GM19025 (cell line): Measurements from ENCODE around the gene NR6A1.
"Not testable (repeated sequence)": the region's sequence is repeated elsewhere in the genome, so short reads cannot be mapped to it uniquely, and the experiment has no call there.

ENCODE experiments used
- ATAC-seq: cut with Tn5 transposase; IDR thresholded peaks from one replicate; pipeline ENCODE4 v1.9.1; 2021; ENCODE audit warnings: mild to moderate bottlenecking, low read depth, moderate library complexity; ENCODE audit not compliant: unreplicated experiment

The NR6A1 gene

GRCh38 chr9:124778575-124779367 is 7.7 kb upstream of the NR6A1 start:
- ATAC-seq: no peak

GRCh38 chr9:124776954-124777648 is 6.0 kb upstream of the NR6A1 start, which contains the start of gene OLFML2A:
OLFML2A (plus strand) TSS chr9:124777133; CDS start chr9:124777271, 138 bp downstream.
- ATAC-seq: no peak

- ATAC-seq: no peak
Observed at GRCh38 chr9:124776618-124776953, 5.5 kb upstream of the NR6A1 start.

DNA sequence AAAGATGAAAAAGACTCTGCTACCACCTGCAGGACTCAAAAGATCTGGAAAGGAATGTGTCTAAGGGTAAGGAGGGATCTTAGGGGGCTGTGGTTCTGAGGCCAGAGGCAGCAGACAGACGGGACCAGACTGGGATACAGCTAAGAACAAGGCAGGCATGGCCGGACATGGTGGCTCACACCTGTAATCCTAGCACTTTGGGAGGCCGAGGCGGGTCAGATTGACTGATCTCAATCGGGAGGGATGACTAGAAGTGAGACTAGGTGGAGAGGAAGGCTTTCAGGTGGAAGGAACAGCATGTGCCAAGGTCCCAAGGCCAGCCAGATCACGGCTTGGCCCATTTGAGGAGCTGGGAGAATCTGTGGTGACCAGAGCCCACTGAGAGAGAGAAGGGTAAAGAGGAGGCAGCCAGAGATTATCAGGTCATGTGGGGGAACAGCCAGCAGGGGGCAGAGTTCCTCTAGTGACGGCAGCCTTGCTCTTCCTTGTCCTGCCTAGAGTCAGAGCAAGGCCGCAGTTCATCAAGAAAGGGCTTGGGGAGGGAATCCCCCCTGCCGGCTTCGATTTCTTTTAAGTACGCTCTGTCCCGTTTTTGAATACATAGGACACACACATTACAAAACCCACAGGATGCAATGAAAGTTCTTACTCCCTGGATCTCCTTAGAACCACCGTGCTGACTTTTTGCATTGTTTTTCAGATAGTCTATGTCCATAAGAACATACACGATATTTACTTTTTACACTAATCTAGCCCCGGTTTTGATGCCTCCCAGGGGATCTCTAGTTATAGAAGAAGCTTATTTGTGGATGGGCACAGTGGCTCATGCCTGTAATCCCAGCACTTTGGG is 3.2 kb upstream of the NR6A1 start:
- ATAC-seq: no peak

DNA sequence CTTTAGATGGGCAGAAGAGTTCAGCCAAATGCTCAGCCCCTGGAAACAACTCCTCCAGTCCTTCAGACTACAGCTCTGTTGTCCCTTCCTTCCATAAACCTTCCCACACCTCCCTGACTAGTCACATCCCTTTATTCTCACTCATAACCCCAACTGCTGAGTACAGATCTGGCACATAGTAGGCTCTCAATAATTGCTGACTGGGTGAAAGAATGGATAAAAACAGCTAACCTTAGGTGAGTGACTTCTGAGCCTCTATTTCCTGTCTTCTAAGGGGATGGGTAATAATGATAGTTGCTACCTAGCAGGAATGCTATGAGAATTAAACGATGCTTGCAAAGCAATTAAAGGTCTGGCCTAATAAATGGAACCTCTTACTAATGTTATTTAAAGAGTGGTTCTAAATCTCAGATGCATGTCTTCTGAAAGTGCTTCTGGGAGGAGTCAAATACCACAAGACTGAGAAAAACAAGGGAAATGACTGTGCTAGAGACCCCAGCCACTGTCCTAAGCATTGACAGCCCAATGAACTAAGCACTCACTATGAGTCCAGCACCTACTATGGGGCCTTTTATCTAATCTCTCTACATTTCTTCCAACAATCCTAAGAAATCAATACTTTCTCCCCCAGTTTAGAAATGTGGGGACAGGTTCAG is 2.5 kb upstream of the NR6A1 start:
- ATAC-seq: no peak

GRCh38 chr9:124772877-124773276 is 1.8 kb upstream of the NR6A1 start:
- ATAC-seq: not testable (repeated sequence)

- ATAC-seq: no peak
Observed at GRCh38 chr9:124771867-124772679, 962 bp upstream of the NR6A1 start.

- no peak for ATAC-seq
Observed at GRCh38 chr9:124770359-124771020, 621 bp downstream of the NR6A1 start.

DNA sequence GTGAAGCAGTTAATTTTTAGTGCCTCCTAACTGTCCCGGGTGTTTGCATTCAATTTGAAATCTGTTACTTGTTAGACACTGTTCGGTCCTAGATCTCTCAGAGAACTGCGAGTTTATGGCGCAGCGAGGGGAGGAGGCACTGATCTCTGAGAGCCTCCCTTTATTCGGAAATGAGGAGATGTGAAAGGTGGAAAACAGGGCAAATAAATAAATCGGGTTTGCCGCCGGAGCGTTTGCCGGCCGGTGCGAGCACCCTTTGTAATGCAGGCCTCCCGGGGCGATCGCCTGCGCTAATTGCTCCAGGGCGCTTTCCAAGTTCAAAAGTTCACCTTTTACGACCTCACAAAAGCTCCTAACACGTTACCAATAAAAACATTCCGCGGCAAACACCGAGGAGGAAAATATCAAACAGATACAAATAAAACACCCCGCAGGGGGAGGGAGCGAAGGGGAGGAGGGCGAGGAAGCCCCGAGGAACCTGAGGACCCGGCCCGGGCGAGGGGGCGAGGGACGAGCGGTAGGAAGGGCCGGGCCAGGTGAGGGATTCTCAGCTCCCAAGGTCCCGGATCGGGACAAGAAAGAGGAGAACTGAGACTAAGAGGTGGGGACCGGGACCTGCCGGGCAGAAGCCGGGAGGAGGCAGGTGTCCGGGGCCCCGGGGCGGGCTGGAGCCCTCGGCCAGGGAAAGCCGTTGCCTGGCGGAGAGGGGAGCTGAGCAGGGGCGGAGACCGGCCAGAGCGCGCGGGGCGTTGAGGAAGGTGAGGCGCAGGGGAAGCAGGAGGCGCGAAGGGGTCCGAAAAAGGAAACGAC is 1.4 kb downstream of the NR6A1 start:
- no peak for ATAC-seq

- no peak for ATAC-seq
Observed at GRCh38 chr9:124768750-124769548, 2.2 kb downstream of the NR6A1 start.

DNA sequence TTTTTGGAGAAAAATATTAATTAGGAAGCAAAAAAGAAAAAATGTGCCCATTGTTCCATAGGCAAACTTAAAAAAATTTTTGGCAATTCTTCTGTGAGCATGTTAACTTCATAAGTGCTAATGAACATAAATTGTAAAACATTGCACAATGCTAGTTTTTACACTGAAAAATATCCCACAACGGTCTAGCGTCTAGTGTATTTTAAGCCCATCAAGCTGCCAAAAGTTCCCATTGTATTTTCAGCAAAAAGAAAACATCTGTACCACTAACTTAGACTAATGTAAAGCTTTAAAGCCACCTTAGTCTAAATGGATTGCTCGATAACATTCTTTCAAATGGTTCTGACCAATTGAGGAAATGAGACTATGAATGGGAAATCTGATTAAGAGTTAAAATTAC is 2.8 kb downstream of the NR6A1 start:
- no peak for ATAC-seq

DNA sequence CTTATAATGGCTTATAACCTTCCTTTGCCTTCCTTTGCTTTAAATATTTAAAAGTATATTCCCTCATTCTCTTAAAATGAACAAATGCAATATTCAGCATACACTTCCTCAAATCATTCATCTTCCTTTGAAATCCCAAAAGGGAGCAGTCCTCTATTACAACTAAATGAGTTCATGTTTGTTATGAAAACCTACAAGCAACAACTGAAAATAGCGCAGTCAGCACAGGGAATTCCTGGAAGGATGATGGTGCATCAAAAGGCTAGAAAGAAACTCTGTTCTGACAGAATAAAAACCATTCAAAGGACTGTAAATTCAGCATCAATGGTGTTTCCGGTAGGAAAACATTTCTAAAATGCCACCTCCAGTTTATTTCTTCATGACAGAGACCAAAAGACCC is 3.3 kb downstream of the NR6A1 start:
- no peak for ATAC-seq

DNA sequence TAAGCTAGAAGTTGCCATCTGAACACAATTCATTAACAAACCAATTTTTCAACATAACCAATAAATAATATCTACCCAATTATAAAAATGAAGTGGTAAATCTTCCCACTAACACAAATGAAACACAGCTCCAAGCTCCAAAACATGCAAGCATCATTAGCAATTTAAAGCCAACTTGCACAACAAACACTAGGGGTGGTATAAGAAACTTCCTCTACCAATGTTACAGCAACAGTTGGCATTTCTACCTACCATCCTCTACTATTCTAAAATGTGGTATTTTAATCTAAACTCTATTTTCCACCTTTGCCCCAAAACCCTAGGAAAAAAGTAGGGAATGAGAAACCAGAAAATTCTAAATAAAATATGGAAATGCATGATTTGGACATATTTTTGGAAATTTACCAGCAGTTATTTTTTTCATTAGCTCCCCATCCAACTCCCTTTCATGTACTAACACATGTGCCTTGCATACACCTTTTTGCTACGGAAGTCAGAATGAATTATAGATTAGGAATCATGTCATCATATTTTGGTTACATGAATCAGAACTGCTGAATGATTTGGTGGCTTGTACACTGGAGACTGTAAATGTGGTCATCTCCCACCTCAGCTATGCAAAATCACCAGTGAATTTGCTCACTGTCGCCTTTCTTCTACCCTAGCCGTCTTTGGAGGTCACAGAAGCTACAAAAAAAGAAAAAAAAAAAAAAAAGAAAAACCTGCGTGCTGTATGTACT is 4.1 kb downstream of the NR6A1 start:
- no peak for ATAC-seq

GRCh38 chr9:124766326-124766725 is 4.8 kb downstream of the NR6A1 start:
- no peak for ATAC-seq

DNA sequence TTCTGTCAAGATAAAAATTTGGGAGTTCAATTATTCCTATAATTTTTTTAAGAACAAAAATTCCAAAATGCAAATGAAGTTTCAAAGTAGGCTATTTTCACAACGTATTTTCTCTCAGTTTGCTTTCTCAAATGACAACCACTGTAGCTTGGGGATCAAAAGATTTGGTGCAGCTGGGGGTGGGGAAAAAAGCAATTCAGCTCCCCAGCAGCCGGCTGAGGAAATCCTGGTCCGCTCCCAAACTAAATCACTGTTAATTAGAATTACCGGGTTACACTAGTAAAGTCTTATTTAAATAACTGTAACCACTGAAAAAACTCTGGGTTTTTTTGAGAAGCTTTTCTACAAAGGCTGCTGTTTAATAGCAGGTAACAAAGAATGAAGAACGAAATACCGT is 5.7 kb downstream of the NR6A1 start:
- no peak for ATAC-seq

DNA sequence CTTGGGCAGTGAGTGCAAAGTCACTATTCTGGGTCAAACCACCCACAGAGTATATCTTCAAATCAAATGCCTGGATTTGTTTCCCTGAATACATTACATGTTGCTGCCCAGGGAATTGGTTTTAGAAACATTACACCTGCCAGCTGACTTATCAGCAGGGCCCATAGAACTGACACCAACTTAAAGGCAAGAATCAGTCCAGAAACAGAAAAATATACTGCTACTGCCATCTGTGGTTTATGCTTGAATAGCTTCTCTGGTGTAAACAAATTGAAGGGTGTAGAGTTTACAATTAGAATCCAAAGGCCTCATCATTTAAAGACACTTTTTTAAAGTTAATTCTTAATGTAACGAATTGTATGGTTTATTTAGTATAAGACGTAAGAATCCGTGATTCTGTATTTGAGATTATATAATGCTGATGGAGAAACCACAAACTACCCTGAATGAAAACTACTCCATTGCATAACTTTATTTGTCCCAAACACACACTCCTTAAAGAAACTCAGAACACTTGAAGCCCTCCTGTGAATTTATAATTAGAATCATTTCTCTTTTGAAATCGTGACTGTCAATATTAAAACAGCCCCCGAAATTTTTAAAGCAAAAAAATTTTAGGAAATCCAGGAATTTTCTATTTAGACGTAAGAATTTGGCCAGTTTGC is 6.2 kb downstream of the NR6A1 start:
- ATAC-seq: no peak

DNA sequence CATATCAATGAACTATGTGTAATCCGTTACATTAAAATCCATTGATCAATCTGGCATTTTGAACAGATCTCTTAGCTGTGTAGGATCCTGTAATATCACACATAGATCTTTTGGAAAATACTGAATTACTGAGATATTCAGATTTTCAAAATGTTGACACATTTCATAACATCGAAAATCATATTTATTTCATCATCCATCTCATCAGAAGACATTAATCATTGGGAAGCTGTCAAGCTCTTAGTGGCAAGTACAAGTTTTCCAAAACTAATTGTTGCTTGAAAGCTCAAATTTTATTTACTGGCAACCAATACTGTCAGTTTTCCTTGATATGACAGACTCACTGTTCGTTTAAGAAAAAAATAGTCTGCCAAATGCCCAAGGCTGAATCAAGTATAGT is 8.5 kb downstream of the NR6A1 start:
- no peak for ATAC-seq
